SH-SY5Y (cell line): ENCODE data around the gene CLDN15.

ENCODE experiments used
- GATA2 ChIP-seq: IDR thresholded peaks from 2 replicates; pipeline ENCODE4 v1.6.1; 2011; ENCODE audit warnings: mild to moderate bottlenecking, low read depth, low read length
- GATA3 ChIP-seq: IDR thresholded peaks from 2 replicates; pipeline ENCODE4 v1.6.1; 2011; ENCODE audit warnings: low read depth, mild to moderate bottlenecking, low read length, moderate library complexity

DNA sequence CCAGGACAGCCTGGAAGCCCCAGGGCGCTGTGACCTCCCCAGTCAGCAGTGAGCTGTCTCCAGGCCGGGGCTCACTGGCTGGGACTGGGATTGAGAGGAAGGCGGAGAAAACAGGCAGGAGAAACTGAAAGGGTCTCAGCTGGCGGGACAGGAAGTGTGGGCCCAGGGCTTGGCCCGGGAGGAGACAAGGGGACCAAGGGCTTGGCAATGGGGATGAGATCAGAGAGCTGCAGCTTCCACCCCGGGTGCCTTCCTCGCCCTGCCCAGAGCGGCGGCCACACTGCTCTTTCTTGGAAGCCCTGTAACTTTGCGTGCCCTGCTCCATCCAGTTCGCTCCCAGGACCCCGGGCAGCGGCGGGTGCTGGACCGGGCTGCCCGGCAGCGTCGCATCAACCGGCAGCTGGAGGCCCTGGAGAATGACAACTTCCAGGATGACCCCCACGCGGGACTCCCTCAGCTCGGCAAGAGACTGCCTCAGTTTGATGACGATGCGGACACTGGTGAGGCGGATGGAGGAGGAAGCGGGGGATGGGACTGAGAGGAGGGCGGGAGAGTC is 15.2 kb downstream of the CLDN15 start:
- TF ChIP-seq GATA2 (no peak), GATA3 (no peak)
